Endothelial cell of hepatic sinusoid (primary cell): ENCODE results near the gene FBXO42.

Experiments used
- in situ Hi-C: cut with HindIII; loops from 2 replicates; pipeline ENCODE4 v1.10.0; 2017; ENCODE audit warnings: low sequenced_read_pairs

The FBXO42 gene

GRCh38 chr1:16326833-16327404, 25.4 kb downstream of the FBXO42 start:
- in situ Hi-C loops, result no loop called here

- in situ Hi-C loops, result no loop called here
These were observed 27.8 kb downstream of the FBXO42 start for GRCh38 chr1:16324456-16324890.

- in situ Hi-C loops, result no loop called here
These were observed 31.0 kb downstream of the FBXO42 start for GRCh38 chr1:16321176-16321867.

GRCh38 chr1:16318555-16318954, 33.7 kb downstream of the FBXO42 start:
- in situ Hi-C loops, result no loop called here

GRCh38 chr1:16315437-16315836, 36.8 kb downstream of the FBXO42 start:
- in situ Hi-C loops, result no loop called here

GRCh38 chr1:16307222-16307621, 45.1 kb downstream of the FBXO42 start:
- in situ Hi-C loops, result no loop called here

GRCh38 chr1:16302709-16303627, 49.3 kb downstream of the FBXO42 start:
- in situ Hi-C loops, result no loop called here

GRCh38 chr1:16300436-16300835, 51.8 kb downstream of the FBXO42 start:
- in situ Hi-C loops, result no loop called here

GRCh38 chr1:16298653-16299052, 53.6 kb downstream of the FBXO42 start:
- in situ Hi-C loops, result no loop called here

- in situ Hi-C loops, result no loop called here
These were observed 55.6 kb downstream of the FBXO42 start for GRCh38 chr1:16296643-16297042.

GRCh38 chr1:16294219-16295212, 57.8 kb downstream of the FBXO42 start:
- in situ Hi-C loops, result loop anchor here (5.0 kb wide), 1 partner anchor 47 kb away; no protein-coding TSS in a partner anchor

GRCh38 chr1:16293538-16293937, 58.7 kb downstream of the FBXO42 start:
- in situ Hi-C loops, result loop anchor here (5.0 kb wide), 1 partner anchor 46 kb away; no protein-coding TSS in a partner anchor

- in situ Hi-C loops, result loop anchor here (5.0 kb wide), 1 partner anchor 45 kb away; no protein-coding TSS in a partner anchor
These were observed 59.5 kb downstream of the FBXO42 start for GRCh38 chr1:16292739-16293138.

- in situ Hi-C loops, result loop anchor here (5.0 kb wide), 1 partner anchor 43 kb away; no protein-coding TSS in a partner anchor
These were observed 62.3 kb downstream of the FBXO42 start for GRCh38 chr1:16289959-16290358.

- in situ Hi-C loops, result no loop called here
These were observed 66.2 kb downstream of the FBXO42 start for GRCh38 chr1:16286122-16286521.

GRCh38 chr1:16281765-16282164, 70.5 kb downstream of the FBXO42 start:
- in situ Hi-C loops, result no loop called here

- in situ Hi-C loops, result no loop called here
These were observed 73.1 kb downstream of the FBXO42 start for GRCh38 chr1:16279186-16279585.

- in situ Hi-C loops, result no loop called here
These were observed 75.8 kb downstream of the FBXO42 start for GRCh38 chr1:16276302-16277030.

GRCh38 chr1:16275591-16275990, 76.7 kb downstream of the FBXO42 start:
- in situ Hi-C loops, result no loop called here
